Fibroblast of peridontal ligament (primary cell): ENCODE data around the gene OPRM1.
A peak's percentile ranks its signal among the peaks of the same experiment; 100 is the strongest.

Experiments used
- DNase-seq: peaks from one replicate; pipeline ENCODE4 v3.0.0-alpha.2; 2010; ENCODE audit errors: extremely low read depth

OPRM1 gene

GRCh38 chr6:154238831-154239230 lies 199.8 kb downstream of the OPRM1 start:
- no peak for DNase-seq

- no peak for DNase-seq
Observed at GRCh38 chr6:154239392-154239791, 200.4 kb downstream of the OPRM1 start.

GRCh38 chr6:154241061-154241460 lies 202.0 kb downstream of the OPRM1 start:
- DNase-seq: peak; percentile 59

- no peak for DNase-seq
Observed at GRCh38 chr6:154241581-154241980, 202.5 kb downstream of the OPRM1 start.

GRCh38 chr6:154242617-154243357 lies 203.7 kb downstream of the OPRM1 start:
- DNase-seq: no peak

GRCh38 chr6:154243793-154244750 lies 205.0 kb downstream of the OPRM1 start:
- DNase-seq: no peak

- DNase-seq: no peak
Observed at GRCh38 chr6:154245506-154245905, 206.5 kb downstream of the OPRM1 start.

- DNase-seq: no peak
Observed at GRCh38 chr6:154246723-154247118, 207.7 kb downstream of the OPRM1 start.

GRCh38 chr6:154247119-154247861 lies 208.2 kb downstream of the OPRM1 start:
- no peak for DNase-seq

GRCh38 chr6:154249499-154250298 lies 210.7 kb downstream of the OPRM1 start:
- no peak for DNase-seq

- no peak for DNase-seq
Observed at GRCh38 chr6:154251116-154251515, 212.1 kb downstream of the OPRM1 start.

- peak; percentile 35 for DNase-seq
Observed at GRCh38 chr6:154252678-154253077, 213.6 kb downstream of the OPRM1 start.

- no peak for DNase-seq
Observed at GRCh38 chr6:154257067-154257466, 218.0 kb downstream of the OPRM1 start.

- DNase-seq: no peak
Observed at GRCh38 chr6:154258064-154258757, 219.2 kb downstream of the OPRM1 start.

GRCh38 chr6:154261688-154262397 lies 222.8 kb downstream of the OPRM1 start:
- DNase-seq: no peak

- no peak for DNase-seq
Observed at GRCh38 chr6:154266560-154267099, 227.6 kb downstream of the OPRM1 start.

- no peak for DNase-seq
Observed at GRCh38 chr6:154267508-154268106, 228.6 kb downstream of the OPRM1 start.

- DNase-seq: no peak
Observed at GRCh38 chr6:154268486-154268885, 229.4 kb downstream of the OPRM1 start.

GRCh38 chr6:154274168-154274567 lies 235.1 kb downstream of the OPRM1 start:
- DNase-seq: no peak
